Liver (tissue), 9 donors: ENCODE data around the gene STAT5A. TPM values are rescaled to one million over a fixed set of nuclear protein-coding genes. Genes with fewer than 3 reads are reported as not detected.

Experiments
- DNase-seq: peaks from one replicate; pipeline ENCODE4 v3.0.0-alpha.2; 2017; ENCODE audit warnings: low spot score
- H3K27ac ChIP-seq, 2 donors: one replicate each; pipeline ENCODE4 v1.7.0; 2013; ENCODE audit warnings: inconsistent platforms in 2 of 2, low read length in 2 of 2, control low read depth in 1 of 2, low read depth in 1 of 2, mild to moderate bottlenecking in 1 of 2
- H3K27me3 ChIP-seq, 4 donors: one replicate each; pipeline versions ENCODE4 v1.6.1 to v1.7.0; 2013; ENCODE audit warnings: low read length in 3 of 4, inconsistent platforms in 1 of 4, mild to moderate bottlenecking in 1 of 4, moderate library complexity in 1 of 4; ENCODE audit not compliant: control insufficient read depth in 4 of 4, insufficient read depth in 4 of 4
- H3K36me3 ChIP-seq, 4 donors: one replicate each; pipeline versions ENCODE4 v1.6.1 to v1.7.0; 2013; ENCODE audit warnings: low read length in 3 of 4, mild to moderate bottlenecking in 3 of 4, low read depth in 1 of 4, moderate library complexity in 1 of 4; ENCODE audit not compliant: control insufficient read depth in 4 of 4, insufficient read depth in 3 of 4
- H3K4me1 ChIP-seq, 4 donors: one replicate each; pipeline versions ENCODE4 v1.6.1 to v1.7.0; 2013; ENCODE audit warnings: low read length in 3 of 4, mild to moderate bottlenecking in 3 of 4, moderate library complexity in 1 of 4; ENCODE audit not compliant: control insufficient read depth in 4 of 4, insufficient read depth in 4 of 4
- H3K4me3 ChIP-seq, 3 donors: one replicate each; pipeline versions ENCODE4 v1.6.1 to v1.7.0; 2013; ENCODE audit warnings: low read length in 3 of 3, control low read depth in 1 of 3, low read depth in 1 of 3, mild to moderate bottlenecking in 1 of 3
- H3K9ac ChIP-seq, 2 donors: one replicate each; pipeline ENCODE4 v1.7.0; 2013; ENCODE audit warnings: low read length in 2 of 2, mild to moderate bottlenecking in 2 of 2, moderate library complexity in 2 of 2, control low read depth in 1 of 2, low read depth in 1 of 2
- H3K9me3 ChIP-seq, 4 donors: one replicate each; pipeline versions ENCODE4 v1.6.1 to v1.7.0; 2013; ENCODE audit warnings: low read length in 3 of 4; ENCODE audit not compliant: control insufficient read depth in 4 of 4
- CTCF ChIP-seq: fragments of 150-350 bp; IDR thresholded peaks from 2 replicates; pipeline ENCODE4 v1.5.1; 2017; ENCODE audit warnings: improper control_type of control experiment, low read depth, low read length; ENCODE audit not compliant: missing input control
- EGR1 ChIP-seq, 2 donors: IDR thresholded peaks; 2 replicates each; pipeline ENCODE4 v1.6.1; 2016 to 2018; ENCODE audit warnings: antibody characterized with exemption in 2 of 2, low read depth in 2 of 2
- FOXA1 ChIP-seq: IDR thresholded peaks from 2 replicates; pipeline ENCODE4 v1.6.1; 2016; ENCODE audit warnings: antibody characterized with exemption
- FOXA2 ChIP-seq: IDR thresholded peaks from 2 replicates; pipeline ENCODE4 v1.6.1; 2016; ENCODE audit warnings: antibody characterized with exemption
- HNF4A ChIP-seq, 2 donors: conservative IDR thresholded peaks; 2 replicates each; pipeline ENCODE4 v1.6.1; 2016; ENCODE audit warnings: antibody characterized with exemption in 2 of 2, mild to moderate bottlenecking in 2 of 2
- HNF4G ChIP-seq: IDR thresholded peaks from 2 replicates; pipeline ENCODE4 v1.6.1; 2016; ENCODE audit warnings: antibody characterized with exemption
- JUND ChIP-seq, 2 donors: IDR thresholded peaks; 2 replicates each; pipeline ENCODE4 v1.6.1; 2016; ENCODE audit warnings: antibody characterized with exemption in 2 of 2
- NR2F2 ChIP-seq: IDR thresholded peaks from 2 replicates; pipeline ENCODE4 v1.6.1; 2016; ENCODE audit warnings: antibody characterized with exemption
- RAD21 ChIP-seq, 2 donors: IDR thresholded peaks; 2 replicates each; pipeline ENCODE4 v1.6.1; 2016; ENCODE audit warnings: antibody characterized with exemption in 2 of 2, mild to moderate bottlenecking in 2 of 2
- RXRA ChIP-seq, 2 donors: IDR thresholded peaks; 2 replicates each; pipeline ENCODE4 v1.6.1; 2017 to 2018; ENCODE audit warnings: antibody characterized with exemption in 2 of 2, mild to moderate bottlenecking in 1 of 2
- SP1 ChIP-seq: IDR thresholded peaks from 2 replicates; pipeline ENCODE4 v1.6.1; 2018; ENCODE audit warnings: antibody characterized with exemption, mild to moderate bottlenecking
- TAF1 ChIP-seq: conservative IDR thresholded peaks from 2 replicates; pipeline ENCODE4 v1.6.1; 2016; ENCODE audit warnings: antibody characterized with exemption, mild to moderate bottlenecking
- WGBS: extraction: QIAGEN DNeasy Blood & Tissue Kit; methylation state at CpG from one replicate; pipeline ENCODE4 v1.1.7; 2013; 5-methylcytosine and 5-hydroxymethylcytosine counted together
- polyA plus RNA-seq, 2 donors: library from polyadenylated mRNA; stranded (reverse) in 1 of 2; unstranded in 1 of 2; fragments of 200-250 nt in 1 of 2; fragments of >200 nt in 1 of 2; fragmentation: Nextera tagmentation in 1 of 2; extraction: Ambion mirVana in 1 of 2; gene quantifications; one replicate each; pipeline versions ENCODE4 v1.2.1 to v1.2.3, GENCODE V29; 2013 to 2015
- total RNA-seq, 2 donors: library from RNA; depleted of rRNA; stranded (reverse); fragments of >200 nt; gene quantifications; one replicate each; pipeline ENCODE4 v1.2.3, GENCODE V29; 2014
- TF ChIP-seq, protein P1 (sequence below): IDR thresholded peaks from 2 replicates; pipeline ENCODE4 v1.6.1; 2016; ENCODE audit warnings: antibody characterized with exemption, mild to moderate bottlenecking
- TF ChIP-seq, protein P2 (sequence below): IDR thresholded peaks from 2 replicates; pipeline ENCODE4 v1.6.1; 2016; ENCODE audit warnings: antibody characterized with exemption
- TF ChIP-seq, protein P3 (sequence below): IDR thresholded peaks from 2 replicates; pipeline ENCODE4 v1.6.1; 2016; ENCODE audit warnings: antibody characterized with exemption
- donor health status: healthy.
- donor health status: healthy.
- donor health status: healthy.
- donor health status: healthy.
- donor health status: healthy.

The STAT5A gene
- total and polyA plus RNA-seq, 4 donors = 1.7 to 37.7 (median 8.9) TPM

DNA sequence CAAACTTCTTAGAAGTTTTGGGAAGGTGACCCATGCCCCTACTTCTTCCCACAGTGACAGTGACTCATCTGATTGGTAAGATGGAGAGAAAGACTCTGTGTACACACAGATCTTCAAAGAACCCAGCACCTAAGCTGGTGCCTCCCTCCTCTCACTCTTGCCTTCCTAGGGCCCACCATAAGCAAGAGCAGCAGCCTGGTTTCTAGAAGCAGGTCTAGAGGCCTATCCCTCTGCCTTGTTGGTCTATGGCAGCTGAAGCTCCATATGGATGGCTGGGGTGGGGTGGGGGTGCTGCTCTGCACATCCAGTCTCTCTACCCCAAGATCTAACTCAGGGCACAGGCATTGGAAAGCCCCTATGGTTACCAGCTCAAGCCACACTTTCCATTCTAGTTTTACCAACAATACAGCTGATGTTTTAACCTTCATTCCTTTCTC, 52.4 kb downstream of the STAT5A start:
- no peaks in the 10 kb centered on the region for H3K4me1 ChIP-seq
- H3K9ac ChIP-seq = no peak overlapping the region
- H3K27ac ChIP-seq = no peak overlapping the region
- peaks cover 20 to 86% (median 70%) of the 10 kb centered on the region in 4 donors for H3K36me3 ChIP-seq
- no peaks in the 10 kb centered on the region for H3K27me3 ChIP-seq
- TF ChIP-seq CTCF = no peak
- TF ChIP-seq NR2F2 = no peak
- no peak for TF ChIP-seq FOXA1
- TF ChIP-seq FOXA2 = no peak
- TF ChIP-seq, protein P1, sequence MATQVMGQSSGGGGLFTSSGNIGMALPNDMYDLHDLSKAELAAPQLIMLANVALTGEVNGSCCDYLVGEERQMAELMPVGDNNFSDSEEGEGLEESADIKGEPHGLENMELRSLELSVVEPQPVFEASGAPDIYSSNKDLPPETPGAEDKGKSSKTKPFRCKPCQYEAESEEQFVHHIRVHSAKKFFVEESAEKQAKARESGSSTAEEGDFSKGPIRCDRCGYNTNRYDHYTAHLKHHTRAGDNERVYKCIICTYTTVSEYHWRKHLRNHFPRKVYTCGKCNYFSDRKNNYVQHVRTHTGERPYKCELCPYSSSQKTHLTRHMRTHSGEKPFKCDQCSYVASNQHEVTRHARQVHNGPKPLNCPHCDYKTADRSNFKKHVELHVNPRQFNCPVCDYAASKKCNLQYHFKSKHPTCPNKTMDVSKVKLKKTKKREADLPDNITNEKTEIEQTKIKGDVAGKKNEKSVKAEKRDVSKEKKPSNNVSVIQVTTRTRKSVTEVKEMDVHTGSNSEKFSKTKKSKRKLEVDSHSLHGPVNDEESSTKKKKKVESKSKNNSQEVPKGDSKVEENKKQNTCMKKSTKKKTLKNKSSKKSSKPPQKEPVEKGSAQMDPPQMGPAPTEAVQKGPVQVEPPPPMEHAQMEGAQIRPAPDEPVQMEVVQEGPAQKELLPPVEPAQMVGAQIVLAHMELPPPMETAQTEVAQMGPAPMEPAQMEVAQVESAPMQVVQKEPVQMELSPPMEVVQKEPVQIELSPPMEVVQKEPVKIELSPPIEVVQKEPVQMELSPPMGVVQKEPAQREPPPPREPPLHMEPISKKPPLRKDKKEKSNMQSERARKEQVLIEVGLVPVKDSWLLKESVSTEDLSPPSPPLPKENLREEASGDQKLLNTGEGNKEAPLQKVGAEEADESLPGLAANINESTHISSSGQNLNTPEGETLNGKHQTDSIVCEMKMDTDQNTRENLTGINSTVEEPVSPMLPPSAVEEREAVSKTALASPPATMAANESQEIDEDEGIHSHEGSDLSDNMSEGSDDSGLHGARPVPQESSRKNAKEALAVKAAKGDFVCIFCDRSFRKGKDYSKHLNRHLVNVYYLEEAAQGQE = no peak
- no peak for TF ChIP-seq RXRA (IDR thresholded peaks at IDR 0.05)
- TF ChIP-seq, protein P2, sequence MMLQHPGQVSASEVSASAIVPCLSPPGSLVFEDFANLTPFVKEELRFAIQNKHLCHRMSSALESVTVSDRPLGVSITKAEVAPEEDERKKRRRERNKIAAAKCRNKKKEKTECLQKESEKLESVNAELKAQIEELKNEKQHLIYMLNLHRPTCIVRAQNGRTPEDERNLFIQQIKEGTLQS = no peak
- no peak for TF ChIP-seq TAF1
- TF ChIP-seq HNF4G = no peak
- no peak for TF ChIP-seq SP1
- TF ChIP-seq HNF4A (conservative IDR thresholded peaks at IDR 0.05) = no peak
- no peak for TF ChIP-seq RAD21 (IDR thresholded peaks at IDR 0.05)
- no peak for TF ChIP-seq JUND (IDR thresholded peaks at IDR 0.05)
- TF ChIP-seq, protein P3, sequence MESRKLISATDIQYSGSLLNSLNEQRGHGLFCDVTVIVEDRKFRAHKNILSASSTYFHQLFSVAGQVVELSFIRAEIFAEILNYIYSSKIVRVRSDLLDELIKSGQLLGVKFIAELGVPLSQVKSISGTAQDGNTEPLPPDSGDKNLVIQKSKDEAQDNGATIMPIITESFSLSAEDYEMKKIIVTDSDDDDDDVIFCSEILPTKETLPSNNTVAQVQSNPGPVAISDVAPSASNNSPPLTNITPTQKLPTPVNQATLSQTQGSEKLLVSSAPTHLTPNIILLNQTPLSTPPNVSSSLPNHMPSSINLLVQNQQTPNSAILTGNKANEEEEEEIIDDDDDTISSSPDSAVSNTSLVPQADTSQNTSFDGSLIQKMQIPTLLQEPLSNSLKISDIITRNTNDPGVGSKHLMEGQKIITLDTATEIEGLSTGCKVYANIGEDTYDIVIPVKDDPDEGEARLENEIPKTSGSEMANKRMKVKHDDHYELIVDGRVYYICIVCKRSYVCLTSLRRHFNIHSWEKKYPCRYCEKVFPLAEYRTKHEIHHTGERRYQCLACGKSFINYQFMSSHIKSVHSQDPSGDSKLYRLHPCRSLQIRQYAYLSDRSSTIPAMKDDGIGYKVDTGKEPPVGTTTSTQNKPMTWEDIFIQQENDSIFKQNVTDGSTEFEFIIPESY = no peak
- no peak for TF ChIP-seq EGR1 (IDR thresholded peaks at IDR 0.05; ENCODE audit: low read depth in 2 of 2)
- no peaks in the 10 kb centered on the region for H3K9me3 ChIP-seq
- no peak for DNase-seq
- H3K4me3 ChIP-seq = no peak overlapping the region

- H3K9me3 ChIP-seq = no peaks in the 10 kb centered on the region
- H3K36me3 ChIP-seq = peaks cover 20 to 86% (median 70%) of the 10 kb centered on the region in 4 donors
- H3K27me3 ChIP-seq = no peaks in the 10 kb centered on the region
- no peak overlapping the region for H3K4me3 ChIP-seq
- TF ChIP-seq FOXA1 (no peak), RAD21 (IDR thresholded peaks at IDR 0.05) (no peak), JUND (IDR thresholded peaks at IDR 0.05) (no peak), RXRA (IDR thresholded peaks at IDR 0.05) (no peak), HNF4G (no peak), NR2F2 (no peak), EGR1 (IDR thresholded peaks at IDR 0.05; ENCODE audit: low read depth in 2 of 2) (no peak), HNF4A (conservative IDR thresholded peaks at IDR 0.05) (no peak)
- TF ChIP-seq, protein P1 = no peak
- TF ChIP-seq, protein P2 = no peak
- WGBS = 93% methylated on average over 4 of the region's 4 CpGs
- no peak for DNase-seq
- no peak overlapping the region for H3K27ac ChIP-seq
- H3K9ac ChIP-seq = no peak overlapping the region
- peaks cover 0 to 3% (median 0%) of the 10 kb centered on the region in 4 donors for H3K4me1 ChIP-seq
These were observed 53.3 kb downstream of the STAT5A start for GRCh38 chr17:42341568-42341967.
